HG02588 (cell line): ENCODE measurements around the gene CAMK1D.
A peak's percentile ranks its signal among the peaks of the same experiment; 100 is the strongest.
"Not testable (repeated sequence)": the region's sequence is repeated elsewhere in the genome, so short reads cannot be mapped to it uniquely, and the experiment has no call there.

Source experiments
- ATAC-seq: cut with Tn5 transposase; IDR thresholded peaks from one replicate; pipeline ENCODE4 v1.9.1; 2021; ENCODE audit warnings: mild to moderate bottlenecking, moderate library complexity; ENCODE audit not compliant: unreplicated experiment

Gene CAMK1D

GRCh38 chr10:12423896-12424295 lies 74.5 kb downstream of the CAMK1D start:
- no peak for ATAC-seq

- ATAC-seq, result no peak
Measured at GRCh38 chr10:12427276-12427675, 77.9 kb downstream of the CAMK1D start.

- no peak for ATAC-seq
Measured at GRCh38 chr10:12428447-12429135, 79.2 kb downstream of the CAMK1D start.

- no peak for ATAC-seq
Measured at GRCh38 chr10:12430406-12430982, 81.1 kb downstream of the CAMK1D start.

GRCh38 chr10:12431151-12432101 lies 82.1 kb downstream of the CAMK1D start:
- ATAC-seq, result no peak

- ATAC-seq, result no peak
Measured at GRCh38 chr10:12432402-12433189, 83.2 kb downstream of the CAMK1D start.

GRCh38 chr10:12434277-12434676 lies 84.9 kb downstream of the CAMK1D start:
- ATAC-seq, result no peak

- not testable (repeated sequence) for ATAC-seq
Measured at GRCh38 chr10:12434677-12435076, 85.3 kb downstream of the CAMK1D start.

GRCh38 chr10:12435348-12435747 lies 86.0 kb downstream of the CAMK1D start:
- ATAC-seq, result no peak

GRCh38 chr10:12438919-12439692 lies 89.8 kb downstream of the CAMK1D start:
- no peak for ATAC-seq

- ATAC-seq, result not testable (repeated sequence)
Measured at GRCh38 chr10:12439767-12440166, 90.4 kb downstream of the CAMK1D start.

GRCh38 chr10:12443026-12443425 lies 93.7 kb downstream of the CAMK1D start:
- no peak for ATAC-seq

- ATAC-seq, result no peak
Measured at GRCh38 chr10:12444981-12445700, 95.8 kb downstream of the CAMK1D start.

GRCh38 chr10:12445701-12446334 lies 96.5 kb downstream of the CAMK1D start:
- no peak for ATAC-seq

GRCh38 chr10:12448340-12448728 lies 99.0 kb downstream of the CAMK1D start:
- ATAC-seq, result no peak

- peak; percentile 70 for ATAC-seq
Measured at GRCh38 chr10:12448729-12449391, 99.5 kb downstream of the CAMK1D start.

GRCh38 chr10:12455318-12455717 lies 106.0 kb downstream of the CAMK1D start:
- no peak for ATAC-seq

- no peak for ATAC-seq
Measured at GRCh38 chr10:12455766-12456165, 106.4 kb downstream of the CAMK1D start.
